Esophagus muscularis mucosa (tissue), 4 donors: ENCODE data around the gene MPPED1.

Source experiments
- EP300 ChIP-seq: sonication (generic); formaldehyde crosslinking; IDR thresholded peaks from one replicate; pipeline ENCODE4 v1.6.1; 2017; ENCODE audit warnings: antibody characterized with exemption
- POLR2A ChIP-seq: fragments of 450-650 bp; IDR thresholded peaks from one replicate; pipeline ENCODE4 v1.6.1; 2017; ENCODE audit warnings: antibody characterized with exemption, moderate library complexity, mild to moderate bottlenecking, low read depth
- TF ChIP-seq, protein P1 (sequence below), 3 experiments: fragments of 200-600 bp in 2 of 3; fragments of 450-650 bp in 1 of 3; sonication (generic) in 2 of 3; IDR thresholded peaks; one replicate each; pipeline ENCODE4 v1.5.1; 2017 to 2019; ENCODE audit warnings: antibody characterized with exemption in 3 of 3, mild to moderate bottlenecking in 2 of 3, moderate library complexity in 1 of 3

DNA sequence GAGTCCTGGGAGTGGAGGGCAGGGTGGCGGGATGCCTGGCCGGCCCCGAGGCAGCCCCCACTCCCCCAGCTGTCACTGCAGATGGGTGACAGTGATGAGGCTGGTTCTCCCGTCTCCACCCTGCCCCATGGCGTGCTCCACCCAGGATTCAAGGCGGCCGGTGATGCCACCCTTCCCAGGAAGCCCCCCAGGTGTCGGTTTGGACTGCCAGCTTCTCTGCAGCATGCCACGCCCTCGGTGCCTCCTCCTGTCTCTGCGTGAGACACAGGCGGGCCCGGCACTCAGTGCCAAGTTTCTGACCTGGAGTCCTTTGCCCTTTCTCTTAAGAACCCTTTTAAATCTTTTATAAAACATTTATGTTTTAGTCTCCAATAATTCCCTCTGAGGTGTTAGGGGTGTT, 71.5 kb downstream of the MPPED1 start:
- TF ChIP-seq, protein P1, sequence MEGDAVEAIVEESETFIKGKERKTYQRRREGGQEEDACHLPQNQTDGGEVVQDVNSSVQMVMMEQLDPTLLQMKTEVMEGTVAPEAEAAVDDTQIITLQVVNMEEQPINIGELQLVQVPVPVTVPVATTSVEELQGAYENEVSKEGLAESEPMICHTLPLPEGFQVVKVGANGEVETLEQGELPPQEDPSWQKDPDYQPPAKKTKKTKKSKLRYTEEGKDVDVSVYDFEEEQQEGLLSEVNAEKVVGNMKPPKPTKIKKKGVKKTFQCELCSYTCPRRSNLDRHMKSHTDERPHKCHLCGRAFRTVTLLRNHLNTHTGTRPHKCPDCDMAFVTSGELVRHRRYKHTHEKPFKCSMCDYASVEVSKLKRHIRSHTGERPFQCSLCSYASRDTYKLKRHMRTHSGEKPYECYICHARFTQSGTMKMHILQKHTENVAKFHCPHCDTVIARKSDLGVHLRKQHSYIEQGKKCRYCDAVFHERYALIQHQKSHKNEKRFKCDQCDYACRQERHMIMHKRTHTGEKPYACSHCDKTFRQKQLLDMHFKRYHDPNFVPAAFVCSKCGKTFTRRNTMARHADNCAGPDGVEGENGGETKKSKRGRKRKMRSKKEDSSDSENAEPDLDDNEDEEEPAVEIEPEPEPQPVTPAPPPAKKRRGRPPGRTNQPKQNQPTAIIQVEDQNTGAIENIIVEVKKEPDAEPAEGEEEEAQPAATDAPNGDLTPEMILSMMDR (IDR thresholded peaks at IDR 0.05), result no peak
- no peak for TF ChIP-seq POLR2A
- no peak for TF ChIP-seq EP300
